Progenitor cell of endocrine pancreas (in vitro differentiated cells): Measurements from ENCODE around the gene COMMD3. TPM values are rescaled to one million over a fixed set of nuclear protein-coding genes. Genes with fewer than 3 reads are reported as not detected.

Experiments
- DNase-seq: peaks from one replicate; pipeline ENCODE4 v3.0.0; 2021; ENCODE audit warnings: low spot score; ENCODE audit not compliant: unreplicated experiment
- H3K27ac Mint-ChIP-seq: 2 replicates; pipeline ENCODE4 v1.8.0; 2021; ENCODE audit warnings: mild to moderate bottlenecking, moderate library complexity, mixed read lengths
- H3K27me3 Mint-ChIP-seq: 2 replicates; pipeline ENCODE4 v1.8.0; 2021; ENCODE audit warnings: mixed read lengths
- H3K36me3 Mint-ChIP-seq: 2 replicates; pipeline ENCODE4 v1.8.0; 2022; ENCODE audit warnings: mixed read lengths; ENCODE audit not compliant: insufficient read depth
- H3K4me1 Mint-ChIP-seq: 2 replicates; pipeline ENCODE4 v1.8.0; 2021; ENCODE audit warnings: low read depth, mixed read lengths
- H3K4me3 Mint-ChIP-seq: 2 replicates; pipeline ENCODE4 v1.8.0; 2021; ENCODE audit warnings: low read depth, mild to moderate bottlenecking, moderate library complexity, mixed read lengths
- H3K9me3 Mint-ChIP-seq: 2 replicates; pipeline ENCODE4 v1.8.0; 2021; ENCODE audit warnings: low read depth, mixed read lengths
- total RNA-seq: library from RNA; stranded (reverse); gene quantifications from 2 replicates; pipeline ENCODE4 v1.2.1, GENCODE V29; 2021
- TF ChIP-seq, protein P1 (sequence below): fragments of 200-600 bp; sonication (generic); IDR thresholded peaks from one replicate; pipeline ENCODE4 v1.5.0; 2021; ENCODE audit warnings: antibody characterized with exemption, mild to moderate bottlenecking; ENCODE audit not compliant: unreplicated experiment

The COMMD3 gene
- total RNA-seq, 1 donor from 2014 or later: 48.5 TPM

DNA sequence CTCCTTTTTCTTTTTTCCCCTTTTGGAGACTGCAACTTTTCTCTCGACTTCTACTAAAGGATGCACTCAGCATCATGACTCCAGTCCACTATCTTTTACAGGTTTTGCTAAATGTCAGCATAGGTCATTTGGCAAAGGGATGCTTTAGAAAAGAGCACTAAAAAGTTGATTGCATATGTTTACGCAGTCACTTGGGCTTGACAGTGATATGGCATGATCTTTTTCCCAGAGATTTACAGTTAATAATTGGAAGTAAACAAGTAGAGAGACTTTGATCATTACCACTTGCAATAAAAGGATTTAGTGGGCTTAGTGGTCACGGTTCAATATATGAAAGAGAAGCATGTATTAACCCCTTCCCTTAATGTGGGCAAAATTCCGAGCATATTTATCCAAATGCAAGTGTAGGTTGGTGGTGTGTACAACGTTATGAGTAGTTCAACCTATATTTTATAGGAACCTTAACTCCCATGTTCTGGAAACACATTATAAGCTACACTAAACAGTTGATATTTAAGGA lies 6.5 kb downstream of the COMMD3 start:
- Mint-ChIP-seq H3K4me1 (peaks cover 40% of the 10 kb centered on the region), H3K27ac (peak overlapping the region; percentile 87), H3K9me3 (no peaks in the 10 kb centered on the region), H3K36me3 (peaks cover 5% of the 10 kb centered on the region), H3K27me3 (peaks cover 58% of the 10 kb centered on the region), H3K4me3 (peak overlapping the region; percentile 92)
- TF ChIP-seq, protein P1, sequence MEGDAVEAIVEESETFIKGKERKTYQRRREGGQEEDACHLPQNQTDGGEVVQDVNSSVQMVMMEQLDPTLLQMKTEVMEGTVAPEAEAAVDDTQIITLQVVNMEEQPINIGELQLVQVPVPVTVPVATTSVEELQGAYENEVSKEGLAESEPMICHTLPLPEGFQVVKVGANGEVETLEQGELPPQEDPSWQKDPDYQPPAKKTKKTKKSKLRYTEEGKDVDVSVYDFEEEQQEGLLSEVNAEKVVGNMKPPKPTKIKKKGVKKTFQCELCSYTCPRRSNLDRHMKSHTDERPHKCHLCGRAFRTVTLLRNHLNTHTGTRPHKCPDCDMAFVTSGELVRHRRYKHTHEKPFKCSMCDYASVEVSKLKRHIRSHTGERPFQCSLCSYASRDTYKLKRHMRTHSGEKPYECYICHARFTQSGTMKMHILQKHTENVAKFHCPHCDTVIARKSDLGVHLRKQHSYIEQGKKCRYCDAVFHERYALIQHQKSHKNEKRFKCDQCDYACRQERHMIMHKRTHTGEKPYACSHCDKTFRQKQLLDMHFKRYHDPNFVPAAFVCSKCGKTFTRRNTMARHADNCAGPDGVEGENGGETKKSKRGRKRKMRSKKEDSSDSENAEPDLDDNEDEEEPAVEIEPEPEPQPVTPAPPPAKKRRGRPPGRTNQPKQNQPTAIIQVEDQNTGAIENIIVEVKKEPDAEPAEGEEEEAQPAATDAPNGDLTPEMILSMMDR: no peak
- no peak for DNase-seq

DNA sequence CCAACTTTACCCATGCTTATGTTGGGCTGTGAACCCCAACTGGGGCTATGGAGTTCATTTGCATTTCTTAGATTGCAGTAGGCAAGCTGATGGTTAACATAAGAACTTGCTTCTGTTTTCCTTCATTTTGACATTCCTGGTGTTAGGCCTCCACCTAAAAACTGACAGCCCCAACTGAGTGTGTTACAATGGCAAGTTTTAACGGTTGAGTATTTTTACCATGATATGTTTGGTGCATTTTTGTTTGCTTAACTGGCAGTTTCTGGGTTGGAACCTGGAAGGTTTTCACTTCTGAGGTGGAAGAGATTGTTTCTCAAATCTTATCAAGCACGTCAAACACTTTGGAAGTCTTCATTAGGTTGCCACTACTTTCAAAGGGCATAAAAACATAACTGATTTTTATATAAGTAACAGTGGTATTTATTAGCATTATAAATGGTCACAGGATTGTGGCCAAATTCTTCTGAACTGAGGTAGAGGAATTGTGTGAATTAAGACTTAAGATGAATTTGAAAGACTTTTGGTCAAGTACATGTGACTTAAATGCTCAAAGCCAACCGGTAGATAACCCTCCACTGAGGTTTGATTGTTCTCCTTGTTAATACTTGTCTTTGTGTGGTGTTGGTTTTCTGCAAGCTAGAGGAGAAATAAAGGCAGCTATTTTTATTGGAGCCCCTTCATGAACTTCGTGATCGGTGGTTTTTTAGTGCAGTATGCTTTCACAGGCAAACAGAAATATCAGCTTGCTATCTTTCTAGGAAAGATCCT lies 7.5 kb downstream of the COMMD3 start:
- Mint-ChIP-seq H3K4me1 (peaks cover 39% of the 10 kb centered on the region), H3K27ac (no peak overlapping the region), H3K27me3 (peaks cover 48% of the 10 kb centered on the region), H3K4me3 (peak overlapping the region; percentile 92), H3K36me3 (peaks cover 5% of the 10 kb centered on the region), H3K9me3 (no peaks in the 10 kb centered on the region)
- no peak for DNase-seq
- TF ChIP-seq, protein P1: no peak

DNA sequence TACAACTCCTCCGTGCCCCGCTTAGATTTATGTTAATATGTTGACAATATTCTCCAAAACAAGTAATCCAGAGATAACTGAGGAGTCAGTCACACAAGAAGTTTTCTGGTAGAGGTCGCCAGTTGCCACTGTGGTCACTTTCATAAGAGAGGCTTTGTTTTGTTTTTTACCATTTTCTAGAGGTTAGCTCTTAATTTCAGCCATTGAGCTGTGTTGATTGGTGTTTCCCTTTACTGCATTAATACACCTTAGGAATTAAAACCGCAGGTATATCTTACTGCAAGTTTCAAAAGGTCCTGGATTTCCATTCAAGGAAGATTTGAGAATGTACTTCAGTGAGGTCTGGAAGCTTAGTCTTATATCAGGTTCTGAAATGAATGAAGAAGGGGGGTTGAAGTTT lies 8.2 kb downstream of the COMMD3 start:
- no peaks in the 10 kb centered on the region for H3K9me3 Mint-ChIP-seq
- TF ChIP-seq, protein P1: no peak
- DNase-seq: no peak
- H3K4me1 Mint-ChIP-seq: peaks cover 39% of the 10 kb centered on the region
- H3K27me3 Mint-ChIP-seq: peaks cover 44% of the 10 kb centered on the region
- peak overlapping the region; percentile 21 for H3K27ac Mint-ChIP-seq
- H3K4me3 Mint-ChIP-seq: peak overlapping the region; percentile 92
- H3K36me3 Mint-ChIP-seq: peaks cover 8% of the 10 kb centered on the region

DNA sequence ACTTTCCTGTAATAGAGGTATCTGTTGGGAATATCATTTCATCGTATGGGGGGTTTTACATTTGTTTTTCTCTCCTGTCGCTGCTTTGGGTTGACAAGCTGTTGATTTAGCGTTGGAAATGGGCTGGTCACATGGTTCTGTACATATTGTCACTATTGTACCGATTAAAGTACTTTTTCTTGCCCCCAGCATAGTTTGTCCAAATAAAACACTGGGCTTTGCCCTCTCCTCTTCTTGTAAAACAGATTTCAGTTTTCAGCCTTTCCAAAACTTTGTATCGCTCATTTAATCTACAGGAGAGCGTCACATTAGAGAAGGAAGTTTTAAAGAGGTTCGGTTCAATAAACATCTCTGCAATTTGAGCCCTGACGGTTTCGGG lies 8.7 kb downstream of the COMMD3 start:
- H3K27me3 Mint-ChIP-seq: peaks cover 44% of the 10 kb centered on the region
- peaks cover 13% of the 10 kb centered on the region for H3K36me3 Mint-ChIP-seq
- TF ChIP-seq, protein P1: no peak
- DNase-seq: no peak
- H3K4me1 Mint-ChIP-seq: peaks cover 36% of the 10 kb centered on the region
- peak overlapping the region; percentile 53 for H3K27ac Mint-ChIP-seq
- peak overlapping the region; percentile 92 for H3K4me3 Mint-ChIP-seq
- H3K9me3 Mint-ChIP-seq: no peaks in the 10 kb centered on the region

DNA sequence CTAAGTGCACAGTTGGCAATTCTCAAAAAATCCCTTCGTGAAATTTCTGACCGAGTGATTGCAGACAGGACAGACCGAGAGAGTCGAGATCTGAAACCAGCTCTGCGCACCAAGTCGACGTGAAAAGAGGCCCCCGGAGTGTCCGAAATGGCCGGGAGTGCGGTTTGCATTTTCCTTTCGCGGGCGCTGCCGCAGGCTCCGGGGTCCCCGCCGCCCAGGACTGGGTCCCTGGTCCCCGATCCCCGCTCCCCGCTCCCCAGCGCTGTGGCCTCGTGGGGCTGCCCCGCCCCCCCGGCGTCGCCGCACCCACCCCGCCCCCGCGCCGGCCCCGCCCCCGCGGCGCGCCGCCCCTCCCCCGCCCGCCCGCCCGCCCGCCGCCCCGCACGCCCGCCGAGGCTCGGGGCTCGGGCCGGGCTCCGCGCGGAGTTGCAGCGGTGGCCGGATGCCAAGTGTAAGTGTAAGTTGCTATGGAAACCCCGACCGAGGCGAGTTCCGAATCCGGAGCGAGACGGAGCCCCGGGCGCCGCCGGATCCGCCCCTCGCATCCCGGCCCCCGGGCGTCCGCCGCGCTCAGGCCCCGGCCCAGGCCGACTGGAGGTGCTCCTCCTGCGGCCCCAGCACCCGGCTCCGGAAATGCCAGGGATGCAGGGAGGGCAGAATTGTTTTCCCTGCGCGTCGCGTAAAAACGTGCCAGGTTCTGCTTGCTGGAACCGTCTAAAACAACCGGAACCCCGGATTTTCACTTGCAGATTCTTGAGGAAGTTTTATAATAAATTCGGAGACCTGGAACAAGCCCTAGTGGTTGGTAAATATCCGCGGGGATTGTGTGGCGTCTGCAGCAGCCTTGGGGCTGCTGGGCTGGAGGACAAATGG lies 9.3 kb downstream of the COMMD3 start:
- no peaks in the 10 kb centered on the region for H3K9me3 Mint-ChIP-seq
- peaks cover 13% of the 10 kb centered on the region for H3K36me3 Mint-ChIP-seq
- TF ChIP-seq, protein P1: no peak
- H3K27ac Mint-ChIP-seq: peak overlapping the region; percentile 53
- H3K4me1 Mint-ChIP-seq: peaks cover 33% of the 10 kb centered on the region
- peak; percentile 67 for DNase-seq
- H3K27me3 Mint-ChIP-seq: peaks cover 40% of the 10 kb centered on the region
- H3K4me3 Mint-ChIP-seq: peak overlapping the region; percentile 92
